Measurements from ENCODE around the gene UBE2R2.
"Not testable (repeated sequence)": the region's sequence is repeated elsewhere in the genome, so short reads cannot be mapped to it uniquely, and the experiment has no call there.

Gene UBE2R2

GRCh38 chr9:33816327-33817252, at the start of gene UBE2R2:
Gene UBE2R2 (plus strand): TSS chr9:33817160. CDS start chr9:33817758, 598 bp downstream.
- peak; percentile 96 for DNase-seq (ENCODE audit: low spot score)

- DNase-seq (ENCODE audit: low spot score): not testable (repeated sequence)
These were observed 46.6 kb upstream of the UBE2R2 start for GRCh38 chr9:33770156-33770880.

GRCh38 chr9:33773135-33773534, 43.8 kb upstream of the UBE2R2 start:
- not testable (repeated sequence) for DNase-seq (ENCODE audit: low spot score)

- not testable (repeated sequence) for DNase-seq (ENCODE audit: low spot score)
These were observed 42.8 kb upstream of the UBE2R2 start for GRCh38 chr9:33774074-33774659.

GRCh38 chr9:33776578-33776977, 40.4 kb upstream of the UBE2R2 start:
- no peak for DNase-seq (ENCODE audit: low spot score)

GRCh38 chr9:33778700-33779351, 38.1 kb upstream of the UBE2R2 start:
- peak; percentile 73 for DNase-seq (ENCODE audit: low spot score)

- DNase-seq (ENCODE audit: low spot score): no peak
These were observed 36.7 kb upstream of the UBE2R2 start for GRCh38 chr9:33780276-33780675.

GRCh38 chr9:33781736-33782135, 35.2 kb upstream of the UBE2R2 start:
- no peak for DNase-seq (ENCODE audit: low spot score)

- DNase-seq (ENCODE audit: low spot score): no peak
These were observed 34.4 kb upstream of the UBE2R2 start for GRCh38 chr9:33782395-33783152.

- DNase-seq (ENCODE audit: low spot score): no peak
These were observed 31.0 kb upstream of the UBE2R2 start for GRCh38 chr9:33785914-33786313.

GRCh38 chr9:33786681-33787080, 30.3 kb upstream of the UBE2R2 start:
- no peak for DNase-seq (ENCODE audit: low spot score)

GRCh38 chr9:33787839-33788238, 29.1 kb upstream of the UBE2R2 start:
- no peak for DNase-seq (ENCODE audit: low spot score)

- not testable (repeated sequence) for DNase-seq (ENCODE audit: low spot score)
These were observed 27.5 kb upstream of the UBE2R2 start for GRCh38 chr9:33789429-33789828.

- DNase-seq (ENCODE audit: low spot score): no peak
These were observed 25.8 kb upstream of the UBE2R2 start for GRCh38 chr9:33791117-33791516.

- not testable (repeated sequence) for DNase-seq (ENCODE audit: low spot score)
These were observed 23.5 kb upstream of the UBE2R2 start for GRCh38 chr9:33793496-33793895.

GRCh38 chr9:33794560-33794959, 22.4 kb upstream of the UBE2R2 start:
- DNase-seq (ENCODE audit: low spot score): no peak

- no peak for DNase-seq (ENCODE audit: low spot score)
These were observed 21.7 kb upstream of the UBE2R2 start, which contains the start of gene PRSS3 for GRCh38 chr9:33795281-33795680. Gene PRSS3 (plus strand): TSS chr9:33795561. CDS start chr9:33795574, 13 bp downstream.

GRCh38 chr9:33795819-33796218, 21.1 kb upstream of the UBE2R2 start:
- no peak for DNase-seq (ENCODE audit: low spot score)

GRCh38 chr9:33796679-33797078, 20.3 kb upstream of the UBE2R2 start:
- DNase-seq (ENCODE audit: low spot score): not testable (repeated sequence)

GRCh38 chr9:33797837-33798236, 19.1 kb upstream of the UBE2R2 start:
- no peak for DNase-seq (ENCODE audit: low spot score)

GRCh38 chr9:33798545-33798944, 18.4 kb upstream of the UBE2R2 start:
- no peak for DNase-seq (ENCODE audit: low spot score)

Data from Ammon's horn (tissue), 1 donor.